Ascending aorta (tissue), 2 donors: ENCODE results near the gene ZNF548. TPM values are rescaled to one million over a fixed set of nuclear protein-coding genes. Genes with fewer than 3 reads are reported as not detected.

Experiments
- DNase-seq, 2 donors: peaks; one replicate each; pipeline ENCODE4 v3.0.0-alpha.2; 2019; ENCODE audit warnings: low spot score in 2 of 2
- H3K27ac ChIP-seq, 2 donors: fragments of 200-600 bp; sonication (generic); one replicate each; pipeline ENCODE4 v1.5.1; 2016 to 2017; ENCODE audit warnings: mild to moderate bottlenecking in 1 of 2
- H3K27me3 ChIP-seq: fragments of 200-600 bp; sonication (generic); one replicate; pipeline ENCODE4 v1.5.1; 2017
- H3K36me3 ChIP-seq, 2 donors: fragments of 200-600 bp; sonication (generic); one replicate each; pipeline ENCODE4 v1.5.1; 2016
- H3K4me1 ChIP-seq, 2 donors: fragments of 200-600 bp; sonication (generic); one replicate each; pipeline ENCODE4 v1.5.1; 2016 to 2017; ENCODE audit warnings: mild to moderate bottlenecking in 1 of 2
- H3K4me3 ChIP-seq, 2 donors: fragments of 200-600 bp; sonication (generic); one replicate each; pipeline ENCODE4 v1.5.1; 2016 to 2017; ENCODE audit warnings: mild to moderate bottlenecking in 1 of 2
- H3K9me3 ChIP-seq, 2 donors: fragments of 200-600 bp; sonication (generic); one replicate each; pipeline ENCODE4 v1.5.1; 2016
- CTCF ChIP-seq, 3 experiments: fragments of 200-600 bp in 2 of 3; fragments of 450-650 bp in 1 of 3; sonication (generic) in 2 of 3; IDR thresholded peaks; one replicate each; pipeline ENCODE4 v1.5.1; 2016 to 2019; ENCODE audit warnings: antibody characterized with exemption in 3 of 3, mild to moderate bottlenecking in 1 of 3, moderate library complexity in 1 of 3
- intact Hi-C: fragments of 100-400 bp; cut with DNase I; formaldehyde crosslinking; loops from one replicate; pipeline ENCODE4 v1.15.1; 2023
- total RNA-seq: library from RNA; depleted of rRNA; stranded (reverse); fragments of >200 nt; gene quantifications from one replicate; pipeline ENCODE4 v1.1.0, GENCODE V29; 2016

The ZNF548 gene
- total RNA-seq, 1 donor from 2014 or later: 0.96 TPM

DNA sequence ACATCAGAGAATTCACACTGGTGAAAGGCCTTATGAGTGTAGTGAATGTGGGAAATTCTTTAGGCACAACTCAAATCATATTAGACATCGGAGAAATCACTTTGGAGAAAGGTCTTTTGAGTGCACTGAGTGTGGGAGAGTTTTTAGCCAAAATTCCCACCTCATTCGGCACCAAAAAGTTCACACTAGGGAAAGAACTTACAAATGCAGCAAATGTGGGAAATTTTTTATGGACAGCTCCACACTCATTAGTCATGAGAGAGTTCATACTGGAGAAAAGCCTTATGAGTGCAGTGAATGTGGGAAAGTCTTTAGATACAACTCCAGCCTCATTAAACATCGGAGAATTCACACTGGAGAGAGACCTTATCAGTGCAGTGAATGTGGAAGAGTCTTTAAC is 31.4 kb downstream of the ZNF548 start:
- H3K36me3 ChIP-seq: peaks cover 40 to 65% of the 10 kb centered on the region in 2 donors
- H3K27ac ChIP-seq: no peak overlapping the region
- no peaks in the 10 kb centered on the region for H3K4me1 ChIP-seq
- no peaks in the 10 kb centered on the region for H3K27me3 ChIP-seq
- H3K9me3 ChIP-seq: peaks cover 82 to 100% of the 10 kb centered on the region in 2 donors
- H3K4me3 ChIP-seq: no peak overlapping the region
- no peak for DNase-seq
- TF ChIP-seq CTCF (IDR thresholded peaks at IDR 0.05): no peak
- intact Hi-C loops: no loop called here

DNA sequence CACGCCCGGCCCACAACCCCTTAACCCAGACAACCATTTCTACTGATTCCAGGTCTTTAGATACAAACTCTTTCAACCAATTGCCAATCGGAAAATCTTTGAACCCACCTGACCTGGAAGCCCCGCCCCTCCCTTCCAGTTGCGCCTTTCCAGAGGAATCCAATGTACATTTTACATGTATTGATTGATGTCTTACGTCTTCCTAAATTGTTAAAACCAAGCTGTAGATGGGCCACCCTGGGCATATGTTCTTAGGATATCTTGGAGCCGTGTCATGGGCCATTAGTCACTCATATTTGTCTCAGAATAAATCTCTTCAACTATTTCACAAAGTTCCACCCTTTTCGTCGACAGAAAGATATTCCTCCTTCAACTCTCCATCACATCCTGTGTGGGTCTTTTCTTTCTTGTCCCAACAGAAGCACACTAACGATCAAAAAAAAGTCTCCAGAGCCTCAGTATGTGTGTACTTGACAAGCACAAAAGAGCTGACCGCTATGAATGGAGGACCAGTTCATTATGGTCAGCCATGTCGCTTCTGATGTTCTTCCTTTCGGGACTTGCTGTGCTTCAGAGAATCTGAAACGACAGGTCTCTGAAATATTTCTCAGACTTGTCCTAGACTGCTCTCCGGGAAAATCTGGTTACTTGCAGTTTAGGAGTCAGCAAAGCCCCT is 44.9 kb downstream of the ZNF548 start:
- no peak overlapping the region for H3K27ac ChIP-seq

GRCh38 chr19:57435062-57435978 is 45.7 kb downstream of the ZNF548 start, which contains the start of gene ZNF749:
ZNF749 (plus strand) TSS chr19:57435325; CDS start chr19:57435579, 254 bp downstream.
- Histone ChIP-seq H3K27me3 (no peaks in the 10 kb centered on the region), H3K27ac (no peak within 1 kb of the TSS), H3K9me3 (peaks cover 2 to 28% of the 10 kb centered on the region in 2 donors), H3K4me1 (peaks cover 5 to 9% of the 10 kb centered on the region in 2 donors), H3K36me3 (peaks cover 15% of the 10 kb centered on the region in 2 donors), H3K4me3 (peak within 1 kb of the TSS; percentile 84 to 85)
- TF ChIP-seq CTCF (IDR thresholded peaks at IDR 0.05): no peak
- peak; percentile 98 to 99 for DNase-seq
- intact Hi-C loops: loop anchor here (1.0 to 2.0 kb wide), 6 partner anchors 24 to 195 kb away; partner anchors contain the start of genes TRAPPC2B, ZNF17, ZNF419 and ZNF460

More for the DNA sequence above, 44.9 kb downstream of the ZNF548 start:
- H3K4me3 ChIP-seq: peak overlapping the region; percentile 84 to 85
- intact Hi-C loops: loop anchor here (1.0 to 2.0 kb wide), 6 partner anchors 23 to 194 kb away; partner anchors contain the start of genes TRAPPC2B, ZNF17, ZNF419 and ZNF460
- H3K27me3 ChIP-seq: no peaks in the 10 kb centered on the region
- DNase-seq: no peak
- TF ChIP-seq CTCF (IDR thresholded peaks at IDR 0.05): no peak
- H3K4me1 ChIP-seq: peaks cover 5 to 9% of the 10 kb centered on the region in 2 donors
- H3K9me3 ChIP-seq: peaks cover 0 to 20% of the 10 kb centered on the region in 2 donors
- peaks cover 15% of the 10 kb centered on the region in 2 donors for H3K36me3 ChIP-seq

GRCh38 chr19:57436417-57436816 is 46.8 kb downstream of the ZNF548 start:
- TF ChIP-seq CTCF (IDR thresholded peaks at IDR 0.05): no peak
- no peaks in the 10 kb centered on the region for H3K27me3 ChIP-seq
- intact Hi-C loops: no loop called here
- H3K9me3 ChIP-seq: peaks cover 12 to 39% of the 10 kb centered on the region in 2 donors
- peak overlapping the region; percentile 84 to 85 for H3K4me3 ChIP-seq
- peaks cover 15 to 19% of the 10 kb centered on the region in 2 donors for H3K36me3 ChIP-seq
- peaks cover 5 to 9% of the 10 kb centered on the region in 2 donors for H3K4me1 ChIP-seq
- DNase-seq: no peak
- H3K27ac ChIP-seq: no peak overlapping the region

GRCh38 chr19:57437931-57438330 is 48.3 kb downstream of the ZNF548 start:
- Histone ChIP-seq H3K4me3 (no peak overlapping the region), H3K27me3 (no peaks in the 10 kb centered on the region), H3K36me3 (peaks cover 18 to 34% of the 10 kb centered on the region in 2 donors), H3K9me3 (peaks cover 27 to 54% of the 10 kb centered on the region in 2 donors), H3K4me1 (peaks cover 5 to 9% of the 10 kb centered on the region in 2 donors), H3K27ac (no peak overlapping the region)
- no peak for DNase-seq
- intact Hi-C loops: no loop called here
- no peak for TF ChIP-seq CTCF (IDR thresholded peaks at IDR 0.05)
